Gastroesophageal sphincter (tissue), 4 donors: Measurements from ENCODE around the gene SNRNP40. TPM values are rescaled to one million over a fixed set of nuclear protein-coding genes. Genes with fewer than 3 reads are reported as not detected.
A peak's percentile ranks its signal among the peaks of the same experiment; 100 is the strongest.
"Not testable (repeated sequence)": the region's sequence is repeated elsewhere in the genome, so short reads cannot be mapped to it uniquely, and the experiment has no call there.

ENCODE experiments used
- ATAC-seq: fragments of 150-250 bp; one replicate; pipeline ENCODE4 v1.9.1; 2016; ENCODE audit warnings: mild to moderate bottlenecking, moderate library complexity
- H3K27ac ChIP-seq, 4 donors: fragments of 200-600 bp; sonication (generic) in 3 of 4; 1 replicate in 3 of 4; 2 replicates in 1 of 4; pipeline ENCODE4 v1.5.1; 2016 to 2019
- H3K27me3 ChIP-seq: fragments of 200-600 bp; sonication (generic); one replicate; pipeline ENCODE4 v1.5.1; 2019
- H3K36me3 ChIP-seq, 2 donors: fragments of 200-600 bp; sonication (generic); one replicate each; pipeline ENCODE4 v1.5.1; 2019; ENCODE audit warnings: control low read depth in 1 of 2
- H3K4me1 ChIP-seq, 3 donors: fragments of 200-600 bp; sonication (generic); 1 replicate in 2 of 3; 2 replicates in 1 of 3; pipeline ENCODE4 v1.5.1; 2016 to 2019; ENCODE audit warnings: control low read depth in 2 of 3
- H3K4me3 ChIP-seq, 2 donors: fragments of 200-600 bp; sonication (generic); one replicate each; pipeline ENCODE4 v1.5.1; 2019; ENCODE audit warnings: mild to moderate bottlenecking in 1 of 2, moderate library complexity in 1 of 2
- H3K9me3 ChIP-seq, 3 donors: fragments of 200-600 bp; sonication (generic); one replicate each; pipeline ENCODE4 v1.5.1; 2017 to 2019; ENCODE audit warnings: control low read depth in 2 of 3
- CTCF ChIP-seq, 4 experiments: fragments of 200-600 bp in 2 of 4; fragments of 450-650 bp in 2 of 4; sonication (generic) in 1 of 4; IDR thresholded peaks; one replicate each; pipeline ENCODE4 v1.5.1; 2017 to 2019; ENCODE audit warnings: antibody characterized with exemption in 4 of 4, mild to moderate bottlenecking in 2 of 4, moderate library complexity in 2 of 4
- EP300 ChIP-seq: sonication (generic); formaldehyde crosslinking; IDR thresholded peaks from one replicate; pipeline ENCODE4 v1.6.1; 2017; ENCODE audit warnings: antibody characterized with exemption, mild to moderate bottlenecking
- POLR2A ChIP-seq, 2 donors: fragments of 450-650 bp; IDR thresholded peaks; one replicate each; pipeline ENCODE4 v1.6.1; 2017; ENCODE audit warnings: antibody characterized with exemption in 2 of 2, mild to moderate bottlenecking in 2 of 2, moderate library complexity in 1 of 2
- POLR2AphosphoS5 ChIP-seq: sonication (generic); formaldehyde crosslinking; IDR thresholded peaks from one replicate; pipeline ENCODE4 v1.6.1; 2017; ENCODE audit warnings: antibody characterized with exemption
- WGBS, 2 donors: methylation state at CpG; one replicate each; pipeline ENCODE4 v1.1.5; 2018; ENCODE audit warnings: low coverage in 1 of 2; 5-methylcytosine and 5-hydroxymethylcytosine counted together
- total RNA-seq, 4 donors: library from RNA; depleted of rRNA; stranded (reverse); fragments of >200 nt; gene quantifications; one replicate each; pipeline ENCODE4 v1.1.0, GENCODE V29; 2016

SNRNP40 gene
- total RNA-seq, 4 donors from 2014 or later = 32.5 to 47.5 (median 39.9) TPM

GRCh38 chr1:31295874-31296485, 608 bp downstream of the SNRNP40 start:
- Histone ChIP-seq H3K4me3 (peak overlapping the region; percentile 63 to 95), H3K27ac (peak overlapping the region; percentile 87 to 97 (median 90)), H3K36me3 (peaks cover 0 to 42% of the 10 kb centered on the region in 2 donors), H3K27me3 (no peaks in the 10 kb centered on the region), H3K9me3 (no peaks in the 10 kb centered on the region), H3K4me1 (peaks cover 6 to 57% (median 9%) of the 10 kb centered on the region in 3 donors)
- 21 to 24% methylated on average over 9 to 13 of the region's 17 CpGs for WGBS, 2 donors
- TF ChIP-seq CTCF (IDR thresholded peaks at IDR 0.05) (no peak), EP300 (no peak), POLR2AphosphoS5 (no peak), POLR2A (IDR thresholded peaks at IDR 0.05) (no peak)
- no peak for ATAC-seq

- TF ChIP-seq CTCF (IDR thresholded peaks at IDR 0.05) = no peak
- no peak for TF ChIP-seq POLR2A (IDR thresholded peaks at IDR 0.05)
- TF ChIP-seq POLR2AphosphoS5 = no peak
- no peak for TF ChIP-seq EP300
- no peak for ATAC-seq
- Histone ChIP-seq H3K36me3 (peaks cover 0 to 100% of the 10 kb centered on the region in 2 donors), H3K9me3 (no peaks in the 10 kb centered on the region), H3K27ac (no peak overlapping the region), H3K4me3 (no peak overlapping the region), H3K27me3 (no peaks in the 10 kb centered on the region), H3K4me1 (peaks cover 0 to 8% (median 0%) of the 10 kb centered on the region in 3 donors)
- WGBS, 2 donors = 83 to 90% methylated on average over 3 to 4 of the region's 4 CpGs
Observed at GRCh38 chr1:31289021-31289420, 7.6 kb downstream of the SNRNP40 start.

- not testable (repeated sequence) for H3K9me3 ChIP-seq, H3K4me3 ChIP-seq, H3K4me1 ChIP-seq, H3K27me3 ChIP-seq, ATAC-seq, H3K27ac ChIP-seq
- peaks cover 0 to 100% of the 10 kb centered on the region in 2 donors for H3K36me3 ChIP-seq
- 100% methylated on average over 1 to 4 of the region's 4 CpGs for WGBS, 2 donors
Observed at GRCh38 chr1:31287791-31288190, 8.8 kb downstream of the SNRNP40 start.

- peaks cover 5 to 100% of the 10 kb centered on the region in 2 donors for H3K36me3 ChIP-seq
- ATAC-seq, H3K27me3 ChIP-seq, H3K4me1 ChIP-seq, H3K4me3 ChIP-seq, H3K9me3 ChIP-seq, H3K27ac ChIP-seq: not testable (repeated sequence)
- WGBS, 2 donors = 89 to 92% methylated on average over 6 to 9 of the region's 9 CpGs
Observed at GRCh38 chr1:31282426-31282825, 14.2 kb downstream of the SNRNP40 start.

- no peaks in the 10 kb centered on the region for H3K27me3 ChIP-seq
- 76 to 77% methylated on average over 2 of the region's 2 CpGs for WGBS, 2 donors
- no peak for TF ChIP-seq POLR2A (IDR thresholded peaks at IDR 0.05)
- TF ChIP-seq CTCF (IDR thresholded peaks at IDR 0.05) = no peak
- TF ChIP-seq EP300 = no peak
- TF ChIP-seq POLR2AphosphoS5 = no peak
- H3K27ac ChIP-seq = no peak overlapping the region
- ATAC-seq = no peak
- peaks cover 0 to 15% (median 0%) of the 10 kb centered on the region in 3 donors for H3K4me1 ChIP-seq
- H3K9me3 ChIP-seq = no peaks in the 10 kb centered on the region
- H3K36me3 ChIP-seq = peaks cover 0 to 82% of the 10 kb centered on the region in 2 donors
- no peak overlapping the region for H3K4me3 ChIP-seq
Observed at GRCh38 chr1:31273619-31274018, 23.0 kb downstream of the SNRNP40 start.

GRCh38 chr1:31272369-31272768, 24.2 kb downstream of the SNRNP40 start:
- TF ChIP-seq EP300 (no peak), POLR2AphosphoS5 (no peak), CTCF (IDR thresholded peaks at IDR 0.05) (no peak), POLR2A (IDR thresholded peaks at IDR 0.05) (no peak)
- Histone ChIP-seq H3K9me3 (no peaks in the 10 kb centered on the region), H3K4me1 (peaks cover 0 to 15% (median 0%) of the 10 kb centered on the region in 3 donors), H3K36me3 (peaks cover 0 to 82% of the 10 kb centered on the region in 2 donors), H3K27me3 (no peaks in the 10 kb centered on the region), H3K27ac (no peak overlapping the region), H3K4me3 (no peak overlapping the region)
- no peak for ATAC-seq
- 23 to 46% methylated on average over 3 of the region's 3 CpGs for WGBS, 2 donors
